NCI-H1930 (cell line): ENCODE measurements around the gene UMPS.
"Not testable (repeated sequence)": the region's sequence is repeated elsewhere in the genome, so short reads cannot be mapped to it uniquely, and the experiment has no call there.

ENCODE experiments used
- DNase-seq, 2 experiments: peaks; one replicate each; lab custom pipeline; 2025; lab: John Stamatoyannopoulos, UW

UMPS gene

DNA sequence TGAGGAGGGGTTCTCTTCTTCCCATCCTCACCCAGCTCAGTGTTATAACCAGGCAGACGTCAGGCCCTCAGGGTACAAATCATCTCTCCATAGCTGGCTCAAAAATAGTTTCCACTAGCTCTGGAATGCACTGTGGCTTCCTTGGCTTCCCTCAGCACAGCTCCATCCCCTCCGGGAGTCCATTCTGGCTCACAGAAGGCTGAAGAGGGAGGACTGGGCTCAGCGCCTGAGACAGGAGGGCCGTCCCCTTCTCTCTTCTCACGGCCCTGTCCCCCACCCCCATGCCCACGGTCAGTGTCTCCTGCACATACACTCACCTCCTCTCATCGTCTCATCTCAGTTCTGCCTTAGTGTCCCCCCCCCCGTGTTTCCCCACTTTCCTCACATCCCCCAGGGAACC lies 50.1 kb downstream of the UMPS start:
- no peak for DNase-seq

DNA sequence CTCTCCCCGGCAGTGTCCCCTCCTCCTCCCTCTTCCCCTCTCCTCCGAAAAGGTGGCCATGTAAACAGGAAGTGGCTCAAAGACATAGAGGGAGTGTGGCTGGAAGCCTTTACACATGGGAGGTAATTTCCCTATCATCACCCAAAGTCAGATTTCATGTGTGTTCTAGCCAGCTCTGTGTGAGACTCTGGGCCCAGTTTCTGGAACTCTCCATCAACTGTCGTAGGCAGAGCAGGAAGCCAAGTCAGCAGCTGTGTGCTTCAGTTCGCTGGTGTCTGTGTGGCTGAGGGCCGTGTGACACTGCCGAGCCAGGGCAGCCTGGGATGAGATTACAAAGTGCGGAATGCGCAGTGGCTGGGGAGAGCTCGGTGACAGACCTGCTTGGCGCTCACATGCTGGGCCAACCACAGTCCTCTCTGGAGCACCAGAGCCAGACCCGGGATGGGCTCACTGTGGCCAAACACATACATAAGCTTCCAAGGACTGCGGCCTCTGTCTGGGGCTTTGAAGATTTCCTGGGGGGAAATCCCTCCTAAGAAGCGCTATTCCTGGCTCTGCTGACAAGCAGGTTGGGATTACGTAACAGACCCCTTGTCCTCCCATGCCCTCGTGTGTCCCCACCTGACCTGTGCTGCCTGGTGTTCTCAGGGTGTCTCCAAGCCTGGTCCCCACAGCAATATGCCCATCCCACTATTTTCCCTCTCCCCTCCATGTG lies 50.7 kb downstream of the UMPS start:
- no peak for DNase-seq

GRCh38 chr3:124781476-124782376 lies 51.5 kb downstream of the UMPS start:
- no peak for DNase-seq

GRCh38 chr3:124782377-124782712 lies 52.1 kb downstream of the UMPS start:
- not testable (repeated sequence) for DNase-seq

- no peak for DNase-seq
Observed at GRCh38 chr3:124783696-124784095, 53.4 kb downstream of the UMPS start.

- DNase-seq = no peak
Observed at GRCh38 chr3:124784686-124785382, 54.6 kb downstream of the UMPS start.

- no peak for DNase-seq
Observed at GRCh38 chr3:124785973-124786372, 55.7 kb downstream of the UMPS start.

GRCh38 chr3:124786511-124787241 lies 56.4 kb downstream of the UMPS start:
- no peak for DNase-seq

- no peak for DNase-seq
Observed at GRCh38 chr3:124787476-124788195, 57.4 kb downstream of the UMPS start.

GRCh38 chr3:124788254-124788745 lies 58.0 kb downstream of the UMPS start:
- no peak for DNase-seq

DNA sequence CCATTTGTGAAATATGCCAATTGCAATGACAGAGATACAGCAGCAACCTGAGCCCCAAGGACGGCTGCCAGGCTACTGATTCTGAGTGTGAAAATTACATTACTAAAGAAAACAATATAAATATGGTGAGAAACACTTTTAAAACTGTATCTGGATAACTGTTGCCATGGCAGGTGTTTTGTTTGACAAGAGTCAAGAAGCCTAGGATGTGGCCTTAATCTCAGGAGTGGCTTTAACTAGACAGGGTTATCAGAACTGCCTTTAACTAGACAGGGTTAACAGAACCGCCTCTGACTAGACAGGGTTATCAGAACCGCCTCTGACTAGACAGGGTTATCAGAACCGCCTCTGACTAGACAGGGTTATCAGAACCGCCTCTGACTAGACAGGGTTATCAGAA lies 58.9 kb downstream of the UMPS start:
- DNase-seq = not testable (repeated sequence)

- DNase-seq = no peak
Observed at GRCh38 chr3:124791142-124791541, 60.9 kb downstream of the UMPS start.

DNA sequence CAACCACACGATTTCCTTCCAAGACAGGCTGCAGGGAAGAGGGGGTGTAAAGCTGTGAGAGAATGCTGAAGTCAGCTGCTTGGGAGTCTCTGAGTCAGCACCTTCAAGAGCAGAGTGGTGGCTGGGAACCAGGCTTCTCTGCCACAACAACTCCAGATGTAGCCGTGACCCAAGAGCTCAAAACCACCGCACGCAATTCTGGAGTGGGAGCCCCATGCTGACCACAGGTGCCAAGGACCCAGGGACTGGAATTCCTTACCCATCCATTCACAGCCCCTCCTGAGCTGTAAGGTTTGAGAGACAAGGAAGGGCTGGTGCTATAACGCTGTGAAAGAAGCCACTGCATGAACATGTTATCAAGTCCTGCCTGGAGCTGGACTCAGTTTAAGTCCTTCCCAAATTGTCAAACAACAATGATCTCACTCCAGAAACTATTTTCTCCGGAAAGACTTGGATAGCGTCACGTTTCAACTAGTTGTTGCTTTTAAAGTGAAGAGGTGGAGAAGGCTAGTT lies 61.4 kb downstream of the UMPS start:
- no peak for DNase-seq

GRCh38 chr3:124792341-124793040 lies 62.2 kb downstream of the UMPS start:
- no peak for DNase-seq

- no peak for DNase-seq
Observed at GRCh38 chr3:124793054-124793739, 62.9 kb downstream of the UMPS start.

GRCh38 chr3:124796477-124796876 lies 66.2 kb downstream of the UMPS start:
- no peak for DNase-seq

- no peak for DNase-seq
Observed at GRCh38 chr3:124797426-124797945, 67.2 kb downstream of the UMPS start.
